ENCODE results near the gene PDCD11. TPM values are rescaled to one million over a fixed set of nuclear protein-coding genes. Genes with fewer than 3 reads are reported as not detected.

Gene PDCD11
- total RNA-seq, 2 donors from 2014 or later: 13.3 to 33.8 TPM

DNA sequence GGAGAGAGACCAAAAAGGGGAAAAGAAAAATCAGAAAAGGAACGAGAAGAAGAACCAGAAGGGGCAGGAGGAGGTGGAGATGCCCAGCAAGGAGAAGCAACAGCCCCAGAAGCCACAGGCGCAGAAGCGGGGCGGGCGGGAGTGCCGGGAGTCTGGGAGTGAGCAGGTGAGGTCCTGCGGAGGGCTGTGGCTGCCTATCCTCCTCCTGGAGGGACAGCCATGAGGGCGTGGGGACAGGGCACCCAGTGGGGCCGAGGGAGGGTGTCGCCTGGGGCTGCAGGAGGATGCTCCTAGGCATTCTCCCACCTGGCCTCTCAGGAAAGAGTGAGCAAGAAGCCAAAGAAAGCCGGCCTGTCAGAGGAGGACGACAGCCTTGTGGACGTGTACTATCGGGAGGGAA is 44.0 kb downstream of the PDCD11 start:
- Histone ChIP-seq H3K9me3 (no peaks in the 10 kb centered on the region), H3K4me3 (no peak overlapping the region), H3K27ac (no peak overlapping the region), H3K27me3 (replicated peaks; ENCODE audit: insufficient read depth) (no peaks in the 10 kb centered on the region), H3K36me3 (peaks cover 6 to 23% of the 10 kb centered on the region in 2 donors), H3K4me1 (replicated peaks) (no peaks in the 10 kb centered on the region)
- WGBS: 91% methylated on average over 14 of the region's 14 CpGs
- intact Hi-C loops (cut with DNase I): no loop called here
- DNase-seq (ENCODE audit: low spot score): no peak
- TF ChIP-seq, protein P1, sequence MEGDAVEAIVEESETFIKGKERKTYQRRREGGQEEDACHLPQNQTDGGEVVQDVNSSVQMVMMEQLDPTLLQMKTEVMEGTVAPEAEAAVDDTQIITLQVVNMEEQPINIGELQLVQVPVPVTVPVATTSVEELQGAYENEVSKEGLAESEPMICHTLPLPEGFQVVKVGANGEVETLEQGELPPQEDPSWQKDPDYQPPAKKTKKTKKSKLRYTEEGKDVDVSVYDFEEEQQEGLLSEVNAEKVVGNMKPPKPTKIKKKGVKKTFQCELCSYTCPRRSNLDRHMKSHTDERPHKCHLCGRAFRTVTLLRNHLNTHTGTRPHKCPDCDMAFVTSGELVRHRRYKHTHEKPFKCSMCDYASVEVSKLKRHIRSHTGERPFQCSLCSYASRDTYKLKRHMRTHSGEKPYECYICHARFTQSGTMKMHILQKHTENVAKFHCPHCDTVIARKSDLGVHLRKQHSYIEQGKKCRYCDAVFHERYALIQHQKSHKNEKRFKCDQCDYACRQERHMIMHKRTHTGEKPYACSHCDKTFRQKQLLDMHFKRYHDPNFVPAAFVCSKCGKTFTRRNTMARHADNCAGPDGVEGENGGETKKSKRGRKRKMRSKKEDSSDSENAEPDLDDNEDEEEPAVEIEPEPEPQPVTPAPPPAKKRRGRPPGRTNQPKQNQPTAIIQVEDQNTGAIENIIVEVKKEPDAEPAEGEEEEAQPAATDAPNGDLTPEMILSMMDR (IDR thresholded peaks at IDR 0.05): no peak
- TF ChIP-seq POLR2AphosphoS5 (IDR thresholded peaks at IDR 0.05) (no peak), POLR2A (IDR thresholded peaks at IDR 0.05) (no peak)

GRCh38 chr10:103441206-103441605 is 44.8 kb downstream of the PDCD11 start:
- H3K4me1 ChIP-seq (replicated peaks): no peaks in the 10 kb centered on the region
- no peak overlapping the region for H3K27ac ChIP-seq
- intact Hi-C loops (cut with DNase I): no loop called here
- no peak for TF ChIP-seq POLR2AphosphoS5 (IDR thresholded peaks at IDR 0.05)
- TF ChIP-seq, protein P1 (IDR thresholded peaks at IDR 0.05): no peak
- no peak overlapping the region for H3K4me3 ChIP-seq
- H3K9me3 ChIP-seq: no peaks in the 10 kb centered on the region
- peaks cover 6 to 23% of the 10 kb centered on the region in 2 donors for H3K36me3 ChIP-seq
- no peak for DNase-seq (ENCODE audit: low spot score)
- WGBS: 94% methylated on average over 8 of the region's 8 CpGs
- no peaks in the 10 kb centered on the region for H3K27me3 ChIP-seq (replicated peaks; ENCODE audit: insufficient read depth)

DNA sequence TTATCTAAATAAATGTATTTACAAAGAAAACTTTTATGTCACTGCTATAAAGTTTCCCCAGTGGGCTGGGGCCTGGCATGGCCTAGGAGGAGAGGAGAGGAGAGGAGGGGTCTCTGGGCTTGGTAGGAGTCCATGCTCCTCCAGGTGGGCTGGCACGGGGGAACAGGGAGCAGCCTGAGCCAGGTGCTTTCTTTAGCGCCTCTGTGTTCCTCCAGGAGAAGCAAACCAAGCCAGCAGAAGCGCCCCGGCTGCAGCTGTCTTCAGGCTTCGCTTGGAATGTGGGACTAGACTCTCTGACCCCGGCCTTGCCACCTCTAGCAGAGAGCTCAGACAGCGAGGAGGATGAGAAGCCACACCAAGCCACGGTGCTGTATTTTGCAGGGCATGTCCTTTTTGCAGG is 45.2 kb downstream of the PDCD11 start:
- WGBS: 81% methylated on average over 8 of the region's 8 CpGs
- Histone ChIP-seq H3K4me3 (no peak overlapping the region), H3K27me3 (replicated peaks; ENCODE audit: insufficient read depth) (no peaks in the 10 kb centered on the region), H3K36me3 (peaks cover 6 to 23% of the 10 kb centered on the region in 2 donors), H3K27ac (no peak overlapping the region), H3K9me3 (no peaks in the 10 kb centered on the region), H3K4me1 (replicated peaks) (no peaks in the 10 kb centered on the region)
- TF ChIP-seq POLR2AphosphoS5 (IDR thresholded peaks at IDR 0.05) (no peak), POLR2A (IDR thresholded peaks at IDR 0.05) (no peak)
- TF ChIP-seq, protein P1 (IDR thresholded peaks at IDR 0.05): no peak
- intact Hi-C loops (cut with DNase I): no loop called here
- DNase-seq (ENCODE audit: low spot score): no peak

DNA sequence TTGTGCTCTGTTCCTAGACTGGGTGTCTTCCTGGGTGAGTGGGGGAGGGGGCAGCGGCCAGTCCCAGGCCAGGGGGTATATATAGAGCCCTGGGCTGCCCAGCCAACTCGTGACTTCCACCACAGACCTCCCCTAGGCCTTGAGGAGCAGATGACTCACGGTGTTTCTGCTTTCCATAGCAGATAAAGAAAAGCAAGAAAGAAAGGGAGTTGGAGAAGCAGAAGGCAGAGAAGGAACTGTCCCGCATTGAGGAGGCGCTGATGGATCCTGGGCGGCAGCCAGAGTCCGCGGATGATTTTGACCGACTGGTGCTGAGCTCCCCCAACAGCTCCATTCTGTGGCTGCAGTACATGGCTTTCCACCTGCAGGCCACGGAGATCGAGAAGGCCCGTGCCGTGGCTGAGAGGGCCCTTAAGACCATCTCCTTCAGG is 45.6 kb downstream of the PDCD11 start:
- Histone ChIP-seq H3K36me3 (peaks cover 6 to 26% of the 10 kb centered on the region in 2 donors), H3K27me3 (replicated peaks; ENCODE audit: insufficient read depth) (no peaks in the 10 kb centered on the region), H3K27ac (no peak overlapping the region), H3K4me1 (replicated peaks) (no peaks in the 10 kb centered on the region), H3K4me3 (no peak overlapping the region), H3K9me3 (no peaks in the 10 kb centered on the region)
- WGBS: 81% methylated on average over 13 of the region's 13 CpGs
- no peak for DNase-seq (ENCODE audit: low spot score)
- intact Hi-C loops (cut with DNase I): no loop called here
- TF ChIP-seq, protein P1 (IDR thresholded peaks at IDR 0.05): no peak
- TF ChIP-seq POLR2A (IDR thresholded peaks at IDR 0.05) (no peak), POLR2AphosphoS5 (IDR thresholded peaks at IDR 0.05) (no peak)

DNA sequence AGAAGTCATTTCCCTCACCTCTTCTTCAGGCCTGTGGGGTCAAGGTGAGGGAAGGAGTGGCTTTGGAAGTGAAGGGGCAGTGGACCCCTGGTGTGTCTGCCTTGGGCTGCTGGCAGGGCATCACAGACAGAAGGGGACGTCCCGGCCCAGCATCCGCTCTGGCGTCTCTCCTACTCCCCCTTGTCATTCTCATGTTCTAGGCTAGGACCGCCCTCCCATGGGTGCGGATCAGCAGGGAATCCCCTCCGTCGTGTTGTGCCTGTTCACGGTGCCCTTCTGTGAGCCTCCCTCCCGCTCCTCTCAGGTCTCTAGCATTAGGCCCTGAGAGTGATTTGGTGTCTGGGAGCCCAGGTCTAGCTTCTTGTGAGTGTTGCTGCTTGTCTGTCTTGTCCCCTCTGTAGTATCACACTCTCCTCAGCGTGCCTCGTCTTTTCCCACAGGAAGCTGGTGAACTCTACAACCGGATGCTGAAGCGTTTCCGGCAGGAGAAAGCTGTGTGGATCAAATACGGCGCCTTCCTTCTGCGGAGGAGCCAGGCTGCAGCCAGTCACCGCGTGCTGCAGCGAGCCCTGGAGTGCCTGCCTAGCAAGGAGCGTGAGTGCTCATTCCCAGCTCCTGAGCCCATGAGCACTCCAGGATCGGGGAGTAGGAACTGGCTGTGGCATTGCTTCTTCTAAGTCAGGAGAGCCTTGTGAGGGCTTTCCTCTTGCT is 47.2 kb downstream of the PDCD11 start:
- Histone ChIP-seq H3K4me1 (replicated peaks) (no peaks in the 10 kb centered on the region), H3K27ac (no peak overlapping the region), H3K27me3 (replicated peaks; ENCODE audit: insufficient read depth) (no peaks in the 10 kb centered on the region), H3K36me3 (peaks cover 6 to 20% of the 10 kb centered on the region in 2 donors), H3K9me3 (no peaks in the 10 kb centered on the region), H3K4me3 (no peak overlapping the region)
- intact Hi-C loops (cut with DNase I): no loop called here
- TF ChIP-seq POLR2A (IDR thresholded peaks at IDR 0.05): no peak
- TF ChIP-seq, protein P1 (IDR thresholded peaks at IDR 0.05): no peak
- no peak for DNase-seq (ENCODE audit: low spot score)
- WGBS: 78% methylated on average over 23 of the region's 23 CpGs

All from prostate gland (tissue), 2 donors.